T follicular helper cell (primary cell): ENCODE measurements around the gene CYP27C1.
"Not testable (repeated sequence)": the region's sequence is repeated elsewhere in the genome, so short reads cannot be mapped to it uniquely, and the experiment has no call there.

Source experiments
- DNase-seq: peaks from one replicate; pipeline ENCODE4 v3.0.0-alpha.2; 2020; ENCODE audit warnings: low read depth

The CYP27C1 gene

DNA sequence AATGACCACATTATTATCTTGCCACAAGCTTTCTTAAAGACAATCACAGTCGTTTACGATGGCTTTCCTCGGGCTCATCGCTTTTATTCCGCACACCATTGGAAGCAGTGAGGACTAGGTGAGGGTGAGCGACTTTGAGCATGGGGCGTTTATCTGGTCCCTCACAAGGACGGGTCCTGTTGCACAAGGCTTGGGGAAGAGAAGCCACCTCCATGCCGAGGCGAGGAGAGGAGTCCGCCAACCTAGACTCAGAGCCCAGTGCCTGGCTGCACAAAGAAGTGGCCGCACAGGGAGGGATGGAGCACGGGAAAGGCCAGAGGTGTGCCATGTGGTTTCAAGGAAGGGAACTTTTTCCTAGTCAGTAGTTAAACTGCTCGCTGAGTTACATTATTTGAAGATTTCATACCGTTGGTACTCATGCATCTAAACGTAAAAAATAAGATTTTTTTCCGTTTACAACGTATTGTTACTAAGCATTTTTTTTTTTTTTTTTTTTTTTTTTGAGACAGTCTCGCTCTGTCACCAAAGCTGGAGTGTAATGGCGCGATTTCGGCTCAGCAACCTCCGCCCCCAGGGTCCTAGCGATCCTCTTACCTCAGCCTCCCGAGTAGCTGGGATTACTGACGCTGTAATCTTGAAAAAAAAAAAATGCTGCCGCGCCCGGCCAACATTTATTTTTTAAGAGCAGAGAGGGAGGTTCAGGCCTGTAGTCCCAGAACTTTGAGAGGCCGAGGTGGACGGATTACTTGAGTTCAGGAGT lies 849 bp upstream of the CYP27C1 start:
- DNase-seq = no peak

DNA sequence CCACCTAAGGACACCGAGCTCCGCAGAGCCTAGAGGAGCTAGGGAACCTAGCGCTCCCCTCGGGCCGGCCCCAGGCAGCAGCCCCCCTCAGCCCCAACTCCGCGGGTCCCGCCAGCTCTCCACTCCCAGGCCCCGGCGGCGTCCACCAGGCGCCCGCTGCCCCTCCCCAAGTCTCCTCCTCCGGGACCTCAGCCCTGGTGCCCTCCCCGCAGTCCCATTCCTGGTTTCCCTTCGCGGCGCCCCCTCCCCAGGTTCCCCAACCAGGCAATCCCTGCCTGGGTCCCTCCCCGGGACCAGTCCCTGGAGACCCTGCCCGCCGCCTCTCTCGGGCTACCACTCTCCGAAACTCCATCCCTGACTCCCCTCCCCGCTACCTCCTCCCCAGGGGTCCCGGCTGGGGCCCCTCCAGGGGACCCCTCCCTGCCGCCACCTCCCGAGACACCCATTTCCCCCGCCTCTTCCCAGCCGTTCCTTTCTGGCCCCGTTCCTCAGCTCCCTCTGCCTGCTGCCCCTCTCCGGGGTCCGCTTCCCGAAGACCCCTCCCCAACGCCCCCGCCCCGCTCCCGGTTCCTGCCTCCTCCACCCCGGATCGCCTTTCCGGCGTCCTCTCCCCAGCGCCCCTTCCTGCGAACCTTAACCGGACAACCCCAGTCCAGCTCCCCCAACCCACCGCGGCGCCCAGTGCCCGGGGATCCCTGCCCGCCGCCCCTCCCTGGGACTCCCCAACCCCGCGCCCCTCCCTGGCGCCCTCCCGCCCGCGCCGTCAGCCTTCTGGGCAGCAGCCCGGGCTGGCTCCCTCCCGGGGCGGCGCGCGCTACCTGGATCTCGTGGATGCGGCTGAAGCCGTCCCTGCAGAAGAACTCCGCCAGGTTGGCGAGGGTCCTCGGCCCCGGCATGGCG lies 678 bp downstream of the CYP27C1 start:
- no peak for DNase-seq

DNA sequence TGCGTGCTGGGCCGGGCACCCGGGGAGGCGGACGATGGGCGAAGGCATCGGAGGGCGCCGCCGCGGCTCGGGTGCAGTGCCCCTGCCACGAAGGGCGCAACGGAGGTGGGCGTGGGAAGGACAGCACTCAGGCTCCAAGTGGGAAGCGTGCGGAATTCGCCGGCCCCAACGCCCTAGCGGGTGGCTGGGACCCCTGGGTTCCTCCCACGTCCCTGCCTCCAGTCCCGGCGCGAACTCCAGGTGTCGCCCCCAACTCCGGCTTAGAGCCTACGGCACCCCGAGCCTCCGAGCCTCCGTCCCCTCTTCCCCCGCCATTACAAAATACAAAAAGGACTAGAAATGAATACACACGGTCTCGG lies 1.3 kb downstream of the CYP27C1 start:
- no peak for DNase-seq

DNA sequence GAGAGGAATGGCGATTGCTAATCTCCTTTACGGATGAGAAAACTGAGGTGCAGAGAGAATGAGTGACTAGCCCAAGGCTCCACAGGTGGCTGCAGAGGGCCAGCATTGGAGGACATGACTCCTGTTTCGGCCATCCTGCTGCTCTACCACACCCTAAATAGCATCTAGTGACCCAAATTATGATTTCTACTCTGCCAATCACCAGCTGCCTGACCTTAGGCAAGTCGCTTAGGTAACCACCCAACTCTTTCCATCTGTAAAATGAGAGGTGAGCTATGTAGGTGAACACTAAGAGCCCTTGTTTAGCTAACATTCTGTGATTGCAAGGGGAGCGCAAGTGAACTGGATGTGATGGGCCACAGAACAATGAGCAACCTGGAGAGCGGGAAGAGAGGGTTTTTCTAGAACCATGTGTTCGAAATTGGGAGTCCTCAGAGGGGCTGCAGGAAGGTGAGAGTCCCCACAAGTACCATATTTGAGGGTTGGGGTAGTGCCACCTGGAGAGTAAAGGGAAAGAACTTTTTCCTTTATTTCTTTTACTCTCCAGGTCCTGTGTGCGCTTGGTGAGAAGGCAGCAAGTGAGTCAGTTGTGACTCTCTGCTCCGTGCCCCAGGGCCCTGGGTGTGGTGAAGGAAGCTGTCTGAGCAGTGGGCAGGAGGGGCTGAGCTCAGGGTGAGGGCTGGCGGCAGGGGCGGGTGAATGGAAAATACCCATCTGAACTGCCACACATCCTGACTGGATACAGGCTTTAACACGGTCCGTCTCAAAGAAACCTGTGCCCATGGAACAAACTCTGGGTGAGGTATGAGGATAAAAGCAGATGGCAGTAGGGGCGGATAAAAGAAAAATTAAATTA lies 2.4 kb downstream of the CYP27C1 start:
- no peak for DNase-seq

DNA sequence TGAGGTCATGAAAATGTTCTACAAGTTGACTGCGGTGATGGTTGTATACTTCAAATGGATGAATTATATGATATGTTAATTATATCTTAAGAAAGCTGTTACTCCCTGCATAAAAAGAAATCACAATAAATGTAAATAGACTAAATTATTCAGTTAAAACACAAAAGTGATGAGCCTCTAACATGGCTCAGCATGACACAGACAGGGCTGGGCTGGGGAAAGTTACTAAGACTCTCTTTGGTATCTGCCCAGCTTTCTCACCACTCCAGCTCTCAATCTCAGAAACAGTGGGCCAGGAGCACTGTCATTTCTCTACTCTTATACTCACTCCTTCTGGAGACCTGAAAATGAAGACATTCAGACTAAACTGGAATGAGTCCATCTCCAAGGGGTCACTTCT lies 3.5 kb downstream of the CYP27C1 start:
- no peak for DNase-seq

DNA sequence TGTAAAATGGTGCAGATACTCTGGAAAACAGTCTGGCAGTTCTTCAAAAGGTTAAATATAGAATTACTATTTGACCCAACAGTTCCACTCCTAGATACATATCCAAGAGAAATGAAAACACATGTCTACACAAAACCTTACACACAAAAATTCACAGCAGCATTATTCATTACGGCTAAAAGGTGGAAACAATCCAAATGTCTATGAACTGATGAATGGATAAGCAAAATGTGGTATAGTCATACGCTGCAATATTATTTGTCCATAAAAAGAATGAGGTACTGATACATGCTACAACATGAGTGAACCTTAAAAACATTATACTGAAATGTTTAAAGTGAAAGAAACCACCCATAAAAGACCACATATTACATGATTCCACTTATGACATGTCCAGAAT lies 4.0 kb downstream of the CYP27C1 start:
- DNase-seq = no peak

DNA sequence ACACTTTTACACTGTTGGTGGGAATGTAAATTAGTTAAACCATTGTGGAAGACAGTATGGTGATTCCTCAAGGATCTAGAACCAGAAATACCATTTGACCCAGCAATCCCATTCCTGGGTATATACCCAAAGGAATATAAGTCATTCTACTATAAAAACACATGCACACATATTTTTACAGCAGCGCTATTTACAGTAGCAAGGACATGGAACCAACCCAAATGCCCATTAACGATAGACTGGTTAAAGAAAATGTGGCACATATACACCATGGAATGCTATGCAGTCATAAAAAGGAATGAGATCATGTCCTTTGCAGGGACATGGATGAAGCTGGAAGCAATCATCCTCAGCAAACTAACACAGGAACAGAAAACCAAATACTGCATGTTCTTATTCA lies 5.9 kb downstream of the CYP27C1 start:
- DNase-seq = not testable (repeated sequence)

DNA sequence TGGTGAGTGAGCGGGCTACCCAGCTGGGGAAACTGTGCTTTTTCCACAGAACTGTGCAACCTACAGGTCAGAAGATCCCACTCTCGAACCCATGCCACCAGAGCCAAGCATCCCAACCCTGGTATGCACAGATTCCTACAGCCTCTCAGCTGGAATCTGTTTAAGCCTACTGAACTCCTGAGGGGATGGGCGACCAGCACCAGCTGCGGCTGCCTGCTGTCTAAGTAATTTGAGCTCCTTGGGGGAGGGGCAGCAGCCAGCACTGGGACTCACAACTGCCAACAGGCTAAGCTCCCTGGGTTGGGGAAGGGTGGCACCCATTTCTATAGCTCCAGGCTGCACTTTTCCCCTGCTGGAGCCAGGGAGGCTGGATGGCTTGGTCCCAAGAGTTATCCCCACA lies 11.8 kb downstream of the CYP27C1 start:
- DNase-seq = no peak

DNA sequence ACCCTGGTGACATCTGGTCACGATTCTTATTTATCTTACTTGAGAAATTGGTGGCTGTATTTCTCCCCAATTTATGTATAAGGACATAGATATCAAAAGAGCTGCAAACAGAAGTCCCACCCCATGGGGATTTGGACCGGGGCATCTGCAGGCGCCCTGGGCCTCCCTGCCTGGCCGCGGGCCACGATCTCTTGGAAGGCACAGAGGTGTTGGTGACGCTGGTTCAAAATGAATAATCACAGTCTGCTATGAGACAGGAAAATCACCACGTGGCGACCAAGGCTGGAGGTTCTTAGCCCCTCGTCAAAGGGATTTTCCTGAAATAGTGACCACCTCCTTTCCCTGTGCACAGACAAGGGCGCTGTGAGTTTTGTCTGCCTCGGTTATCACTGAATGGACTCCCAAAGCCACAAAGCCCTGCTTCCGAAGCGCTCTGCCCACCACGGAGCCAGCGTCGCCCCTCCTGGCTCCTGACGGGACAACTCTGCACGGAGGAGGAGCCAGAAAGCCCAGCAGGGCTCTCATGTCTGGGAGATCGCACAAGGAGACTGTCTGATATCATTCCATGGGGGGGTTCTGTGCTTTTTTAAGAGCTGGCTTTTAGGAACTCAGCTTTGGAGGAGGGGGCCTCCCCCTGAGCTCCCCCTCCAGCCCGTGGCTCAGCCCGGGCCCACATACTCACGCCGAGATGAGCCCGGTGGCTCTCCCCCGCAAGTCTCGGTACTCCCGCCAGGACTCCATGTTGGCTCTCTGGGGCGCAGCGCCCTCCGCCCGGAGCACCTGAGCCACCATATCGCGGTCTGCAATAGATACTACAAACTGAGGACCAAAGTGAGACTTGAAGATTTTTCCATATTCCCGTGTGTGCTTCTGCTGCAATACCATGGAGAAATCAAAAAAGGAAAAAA lies 14.6 kb downstream of the CYP27C1 start:
- no peak for DNase-seq

DNA sequence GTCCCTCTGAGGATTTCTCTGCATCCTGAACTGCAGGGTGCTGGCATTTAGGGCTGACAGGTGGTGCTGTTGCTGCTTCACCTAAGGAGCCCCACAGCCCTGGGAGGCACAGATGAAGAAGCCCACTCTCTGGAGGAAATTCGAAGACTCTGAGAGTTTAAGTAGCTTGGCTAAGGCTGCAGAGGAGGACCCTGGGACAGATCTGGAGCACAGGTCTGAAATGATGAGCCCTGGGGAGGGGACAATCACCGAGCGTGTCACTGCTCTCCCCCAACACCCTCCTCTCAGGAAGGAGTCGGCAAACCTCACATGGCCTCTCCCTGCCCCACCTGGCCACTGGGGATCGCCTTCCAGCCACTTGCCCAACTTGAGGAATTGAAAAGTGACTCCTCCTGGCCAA lies 18.6 kb downstream of the CYP27C1 start:
- DNase-seq = no peak

DNA sequence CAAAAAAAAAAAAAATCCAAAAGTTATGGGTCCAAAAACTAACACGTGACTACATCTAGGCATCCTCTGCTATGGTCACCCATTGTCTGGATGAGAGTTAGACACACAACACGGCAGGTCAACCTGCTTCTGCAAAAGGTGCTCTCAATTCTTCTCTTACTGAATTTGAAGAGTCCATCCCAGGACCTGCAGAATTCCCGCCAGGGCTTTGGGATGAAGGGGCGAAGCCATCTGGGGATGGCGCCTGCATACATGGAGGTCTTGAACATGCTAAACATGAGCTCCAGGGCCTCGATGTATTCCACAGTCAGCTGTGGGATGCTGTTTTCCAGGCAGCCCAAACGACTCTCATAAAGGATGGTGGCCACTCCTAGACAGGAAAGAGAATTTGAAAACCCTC lies 19.1 kb downstream of the CYP27C1 start:
- no peak for DNase-seq

DNA sequence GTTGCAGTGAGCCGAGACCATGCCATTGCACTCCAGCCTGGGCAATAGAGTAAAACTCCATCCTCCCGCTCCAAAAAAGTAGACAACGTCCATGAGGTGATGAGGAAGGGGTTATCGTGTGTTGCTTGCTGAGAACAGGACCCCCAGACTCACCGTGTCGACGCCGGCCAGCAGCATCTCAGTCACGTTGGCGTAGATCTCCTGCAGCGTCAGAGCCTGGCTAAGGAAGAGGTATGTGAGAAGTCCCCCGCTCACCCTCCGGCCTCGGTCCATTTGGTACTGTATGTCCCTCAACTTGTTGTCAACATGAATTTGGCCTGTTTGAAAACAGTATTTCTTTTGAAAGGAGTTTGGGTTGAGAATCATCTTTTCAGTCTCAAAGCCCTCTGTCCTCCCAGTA lies 20.9 kb downstream of the CYP27C1 start:
- DNase-seq = no peak

DNA sequence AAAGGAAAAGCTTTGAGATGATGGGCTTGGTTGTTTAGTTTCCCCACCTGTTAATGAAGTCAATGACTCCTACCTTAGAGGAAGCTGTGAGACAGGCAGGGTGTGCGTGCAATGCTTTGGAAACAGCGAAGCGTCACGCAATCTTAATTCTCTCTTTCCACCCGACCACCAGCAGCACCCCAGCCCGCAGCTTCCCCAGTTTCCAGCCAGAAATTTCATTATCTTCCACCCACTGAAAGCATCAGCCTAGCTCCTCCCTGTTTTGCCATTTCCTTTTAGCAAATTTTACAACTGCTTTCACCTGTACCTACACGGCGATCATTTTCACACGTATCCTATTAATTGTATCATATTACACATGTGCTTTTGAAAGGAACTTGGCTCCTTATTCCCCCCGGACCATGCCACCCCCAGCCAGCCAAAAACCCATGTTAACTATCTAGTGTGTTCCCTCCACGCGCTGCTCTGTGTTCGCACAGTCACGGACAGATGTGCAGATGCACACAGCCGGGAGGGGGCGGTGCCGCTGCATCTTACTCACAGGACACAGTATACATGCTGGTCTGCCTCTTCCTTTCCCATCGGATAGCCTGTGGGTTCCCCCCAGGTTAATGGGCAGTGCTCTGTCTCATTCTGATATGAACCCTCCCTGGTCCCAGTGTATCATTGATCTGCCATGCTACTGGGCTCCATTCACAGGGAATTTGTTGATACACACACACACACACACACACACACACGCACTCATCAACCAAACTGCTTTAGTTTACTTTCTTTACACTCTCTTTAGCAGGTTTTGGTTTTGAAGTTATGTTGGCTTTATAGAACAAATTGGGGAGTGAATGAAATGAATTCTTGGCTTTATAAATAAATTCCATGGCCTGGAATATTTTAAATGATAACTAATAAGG lies 22.4 kb downstream of the CYP27C1 start:
- peak; percentile 18 for DNase-seq

DNA sequence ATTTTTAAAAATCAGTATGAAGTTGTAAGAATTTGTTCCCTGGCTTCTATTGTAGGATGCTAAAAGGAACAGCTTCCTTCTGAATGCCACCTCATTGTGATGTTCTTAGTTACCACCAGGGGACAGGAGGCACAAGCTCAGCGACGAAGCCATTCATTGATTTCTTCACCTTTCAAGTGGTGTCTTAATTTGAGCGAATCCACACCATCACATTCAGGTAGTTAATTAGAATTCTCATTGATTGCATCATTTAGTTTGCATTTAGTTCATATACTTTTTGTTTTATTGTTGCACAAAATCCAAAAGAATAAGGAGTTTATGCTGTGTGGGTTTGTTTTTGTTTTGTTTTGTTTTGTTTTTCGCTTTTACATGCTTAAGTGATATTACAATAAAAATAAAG lies 23.1 kb downstream of the CYP27C1 start:
- DNase-seq = no peak

DNA sequence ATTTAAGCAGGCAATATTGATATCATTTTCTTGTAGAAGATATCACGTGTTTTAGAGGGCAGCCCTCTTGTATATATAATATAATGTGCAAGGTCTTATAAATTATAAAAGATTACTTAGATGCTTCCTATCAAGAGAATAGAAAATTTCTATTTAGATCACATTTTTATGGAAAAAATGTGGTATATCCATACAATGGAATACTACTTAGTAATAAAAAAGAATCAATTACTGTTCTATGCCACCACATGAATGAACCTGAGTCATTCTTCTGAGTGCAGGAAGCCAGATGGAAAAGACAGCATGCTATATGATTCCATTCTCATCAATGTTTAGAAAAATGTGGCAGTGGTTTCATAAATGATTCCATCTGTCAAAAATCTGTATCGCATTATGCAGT lies 23.6 kb downstream of the CYP27C1 start:
- no peak for DNase-seq

DNA sequence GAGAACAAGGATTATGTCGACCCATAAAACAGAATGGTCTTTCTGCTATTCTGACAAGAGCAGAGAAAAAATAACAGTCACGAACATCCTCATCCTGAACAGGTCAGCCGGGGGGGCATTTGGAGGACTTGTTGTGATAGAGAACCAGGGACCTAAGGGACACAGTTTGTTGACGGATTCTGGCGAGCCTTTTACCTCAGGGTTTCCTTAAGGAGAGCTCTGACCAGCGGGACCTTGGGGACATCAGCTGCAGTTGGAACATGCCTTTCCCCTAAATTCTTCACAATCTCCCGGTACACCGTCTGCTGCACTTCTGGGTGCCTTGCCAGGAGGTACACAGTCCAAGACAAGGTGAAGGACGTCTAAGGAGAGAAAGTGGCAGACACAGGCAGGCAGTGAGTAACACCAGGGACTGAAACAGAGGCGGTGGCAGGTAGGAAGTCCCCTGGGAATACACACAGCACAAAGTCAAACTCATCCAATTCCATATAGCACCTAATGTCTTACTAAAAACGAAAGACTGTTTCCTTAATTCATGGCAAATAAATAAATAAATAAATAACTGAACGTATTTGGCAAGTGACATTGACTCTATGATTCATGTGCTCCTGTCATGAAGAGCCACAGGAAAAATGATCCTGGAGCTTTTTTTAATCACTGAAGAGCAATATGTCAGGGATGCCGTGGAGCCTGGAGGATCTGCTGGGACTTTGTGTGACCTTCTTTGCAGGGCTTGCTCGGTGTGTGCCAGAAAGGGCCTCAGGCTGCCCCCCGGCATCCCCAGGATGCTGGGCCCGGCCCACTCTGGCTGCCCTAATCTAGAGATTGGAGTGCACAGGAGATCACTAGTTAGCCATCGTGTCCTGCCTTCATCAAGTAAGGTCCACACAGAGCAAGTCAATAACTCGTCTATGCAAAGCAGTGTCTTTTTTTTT lies 24.7 kb downstream of the CYP27C1 start:
- DNase-seq = no peak

DNA sequence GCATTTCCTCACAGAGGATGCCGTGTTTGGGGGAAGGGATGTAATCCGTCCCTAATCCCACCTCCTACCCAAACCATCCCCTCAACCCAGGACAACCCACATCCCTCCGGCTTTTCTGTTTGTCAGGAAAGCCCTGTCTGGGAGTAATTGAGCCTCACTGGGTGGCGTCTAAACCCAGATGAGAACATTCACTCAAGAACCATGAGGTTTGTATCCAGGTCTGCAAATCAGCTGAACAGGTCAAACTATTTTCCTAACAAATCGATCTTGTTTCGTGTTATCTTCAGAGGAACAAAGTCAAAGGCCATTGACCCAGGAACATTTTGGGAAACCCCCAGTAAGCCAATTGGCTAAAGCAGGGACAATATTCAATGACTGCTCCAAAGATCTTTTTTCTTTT lies 25.7 kb downstream of the CYP27C1 start:
- DNase-seq = no peak

DNA sequence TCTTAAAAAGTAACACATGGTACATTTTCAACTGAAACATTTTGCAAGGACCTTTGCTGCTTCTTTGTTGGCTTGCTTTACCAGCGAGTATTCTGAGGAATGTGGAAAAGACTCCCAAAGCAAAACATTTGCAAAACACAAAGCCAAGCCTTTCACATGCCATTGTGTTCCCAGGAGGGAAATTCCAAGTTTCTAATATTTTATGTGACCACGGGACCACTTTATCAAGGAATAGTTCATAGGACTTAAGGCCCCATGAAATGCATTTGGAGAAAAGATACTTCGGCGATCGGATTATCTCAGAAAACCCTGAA lies 26.2 kb downstream of the CYP27C1 start:
- DNase-seq = no peak
